NCI-H2029 treated with DMSO at 0.1 percent for 48 hours (cell line): ENCODE measurements around the gene ZNF883.
A peak's percentile ranks its signal among the peaks of the same experiment; 100 is the strongest.
"Not testable (repeated sequence)": the region's sequence is repeated elsewhere in the genome, so short reads cannot be mapped to it uniquely, and the experiment has no call there.

Source experiments
- DNase-seq: peaks from one replicate; lab custom pipeline; 2025; lab: John Stamatoyannopoulos, UW

The ZNF883 gene

DNA sequence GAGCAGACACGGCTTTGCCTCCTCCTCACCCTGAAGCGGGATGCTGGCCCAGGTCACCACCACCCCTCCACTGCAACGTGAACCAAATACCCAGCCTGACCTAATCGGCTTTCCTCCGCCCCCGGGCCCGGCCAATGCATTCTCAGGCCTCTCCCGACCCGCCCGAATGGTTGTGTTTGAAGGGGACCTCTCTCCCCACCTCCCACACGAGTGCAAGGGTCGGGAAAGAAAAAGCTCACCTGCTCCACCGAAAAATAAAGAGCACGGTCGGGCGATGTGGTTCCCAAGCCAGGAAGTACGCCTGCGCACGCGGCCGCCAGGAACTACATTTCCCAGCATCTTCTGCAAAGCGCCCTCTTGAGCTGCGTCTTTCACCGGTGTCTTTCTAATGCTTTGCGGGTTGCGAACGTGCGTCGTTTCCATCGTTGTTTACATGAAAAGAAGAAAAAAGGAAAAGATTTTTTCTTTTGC, at the start of gene ZNF883:
Gene ZNF883, minus strand, starts transcription at position 282 of the 471 bp plus-strand sequence.
- peak; percentile 62 for DNase-seq

DNA sequence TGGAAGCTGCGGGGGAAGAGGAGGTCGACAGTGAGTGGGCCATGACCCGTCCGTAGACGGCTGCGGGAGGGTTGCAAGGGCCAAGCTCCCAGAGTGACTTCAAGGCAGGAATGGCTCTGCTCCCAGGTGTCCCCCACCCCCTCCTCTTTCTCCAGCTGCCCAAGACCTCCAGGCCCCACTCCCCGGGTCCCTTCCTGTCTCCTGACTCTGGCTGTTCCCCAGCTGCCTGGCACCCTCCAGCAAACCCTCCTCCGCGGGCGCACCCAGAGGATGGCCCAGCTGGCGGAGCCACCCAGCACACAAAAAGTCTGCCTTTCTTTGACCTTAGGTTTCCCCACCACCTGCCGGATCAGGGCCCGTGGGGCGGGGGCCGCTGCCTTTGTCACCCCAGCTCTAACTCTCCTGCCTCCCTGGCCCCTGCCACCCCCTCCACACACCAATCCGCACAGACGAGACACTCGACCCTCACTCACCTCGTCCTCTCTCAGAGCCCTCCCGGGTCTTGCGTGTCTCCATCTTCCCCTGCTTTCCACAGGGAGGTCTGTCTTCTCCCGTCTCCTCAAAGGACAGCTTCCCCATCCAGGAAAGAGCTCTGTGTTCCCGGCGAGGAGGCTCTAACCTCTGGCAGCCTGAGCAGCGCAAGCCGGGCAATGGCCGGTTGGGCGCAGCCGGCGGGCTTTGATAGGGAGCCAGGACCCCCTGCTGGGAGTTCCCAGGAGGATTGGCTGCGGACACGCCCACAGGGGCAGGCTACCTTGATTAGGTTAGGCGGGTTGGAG, 49.3 kb upstream of the ZNF883 start:
- DNase-seq: not testable (repeated sequence)

GRCh38 chr9:113059581-113060284, 47.7 kb upstream of the ZNF883 start:
- not testable (repeated sequence) for DNase-seq

DNA sequence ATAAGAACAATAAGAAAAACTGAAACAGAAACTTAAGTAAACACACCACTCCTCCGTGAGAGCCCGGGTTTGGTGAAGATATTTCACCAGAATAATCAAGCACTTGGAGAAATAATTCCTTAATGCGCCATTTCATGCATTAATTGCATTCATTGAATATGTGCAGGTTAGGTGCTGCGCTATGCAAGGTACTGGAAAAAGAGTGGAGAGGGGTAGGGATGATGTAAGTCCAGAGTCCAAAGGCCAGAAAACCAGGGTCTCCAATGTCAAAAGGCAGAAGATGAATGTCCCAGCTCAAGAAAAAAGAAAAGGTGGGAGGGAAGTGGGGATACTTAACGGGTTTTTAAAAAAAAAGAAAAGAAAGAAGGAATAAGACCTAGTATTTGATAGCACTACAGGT, 45.2 kb upstream of the ZNF883 start:
- no peak for DNase-seq

- peak; percentile 81 for DNase-seq
Measured at GRCh38 chr9:113056191-113057106, 44.5 kb upstream of the ZNF883 start, which contains the start of gene ZFP37. Gene ZFP37 (minus strand): TSS chr9:113056724. CDS start chr9:113056688, 36 bp downstream.

- DNase-seq: no peak
Measured at GRCh38 chr9:113042884-113043657, 31.1 kb upstream of the ZNF883 start.

DNA sequence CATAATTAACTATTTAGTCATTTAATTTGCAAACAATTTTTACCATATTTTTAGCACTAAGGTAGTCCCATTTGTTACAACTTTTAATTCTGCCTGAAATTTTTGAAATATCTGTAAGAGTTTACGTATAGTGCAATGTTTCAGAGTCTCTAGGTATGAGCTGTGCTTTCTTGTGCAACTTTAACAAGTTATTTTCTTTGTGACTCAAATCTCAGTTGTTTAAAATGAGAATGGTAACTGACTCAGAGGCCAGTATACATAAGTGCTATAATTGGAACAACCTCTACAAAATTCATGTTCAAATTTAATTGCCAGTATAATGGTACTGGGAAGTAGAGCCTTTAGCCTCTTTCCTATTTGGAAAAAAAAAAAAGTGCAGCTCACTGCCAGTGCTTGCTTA, 14.2 kb upstream of the ZNF883 start:
- DNase-seq: no peak

DNA sequence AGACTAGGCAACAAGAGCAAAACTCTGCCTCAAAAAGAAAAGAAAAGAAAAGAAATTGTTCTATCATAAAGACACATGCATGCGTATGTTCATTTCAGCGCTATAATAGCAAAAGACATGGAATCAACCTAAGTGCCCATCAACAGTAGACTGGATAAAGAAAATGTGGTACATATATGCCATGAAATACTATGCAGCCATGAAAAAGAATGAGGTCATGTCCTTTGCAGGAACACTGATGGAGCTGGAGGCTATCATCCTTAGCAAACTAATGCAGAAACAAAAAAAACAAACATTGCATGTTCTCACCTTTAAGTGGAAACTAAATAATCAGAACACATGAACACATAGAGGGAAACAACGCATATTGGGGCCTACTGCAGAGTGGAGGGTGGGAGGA, 6.3 kb upstream of the ZNF883 start:
- DNase-seq: no peak

GRCh38 chr9:113012492-113012891, 500 bp upstream of the ZNF883 start:
- no peak for DNase-seq

DNA sequence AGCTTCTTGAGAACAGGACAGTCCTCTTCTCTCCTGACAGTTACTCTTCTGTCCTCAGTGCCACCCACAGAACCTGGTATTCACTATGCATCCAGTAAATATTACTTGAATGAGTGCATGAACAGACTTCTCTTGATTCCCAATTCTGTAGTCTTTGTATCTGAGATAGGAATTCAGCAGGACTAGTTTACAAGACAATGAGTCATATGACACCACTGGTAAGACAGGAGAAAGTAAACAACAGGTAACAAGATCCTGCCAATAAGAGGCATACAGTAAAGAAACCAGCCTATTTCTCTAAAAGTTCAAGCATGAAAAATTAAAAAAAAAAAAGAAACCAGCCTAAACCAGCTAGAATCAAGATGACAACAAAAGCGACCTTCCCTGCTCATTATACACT, 6.2 kb downstream of the ZNF883 start:
- no peak for DNase-seq

- DNase-seq: no peak
Measured at GRCh38 chr9:112997236-112997941, 14.6 kb downstream of the ZNF883 start.

GRCh38 chr9:112971415-112971814, 40.6 kb downstream of the ZNF883 start:
- no peak for DNase-seq

DNA sequence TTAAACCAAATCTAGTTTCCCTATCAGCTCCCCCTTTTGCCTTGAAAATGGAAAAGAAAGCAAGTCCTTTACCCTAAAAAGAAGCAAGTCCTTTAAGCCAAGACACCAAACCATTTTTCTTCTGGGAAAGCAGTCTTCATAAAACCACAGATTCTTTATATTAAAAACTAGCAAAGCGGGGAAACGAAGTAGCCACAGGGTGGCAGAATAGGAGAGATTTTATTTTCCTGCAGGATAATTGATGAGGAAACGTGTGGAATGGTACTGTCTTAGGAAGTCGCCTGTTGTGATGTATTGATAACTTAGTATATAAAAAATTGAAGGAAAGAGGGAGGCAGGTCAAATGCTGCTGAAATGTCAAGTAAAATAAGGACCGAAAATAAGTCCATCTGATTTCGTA, 41.1 kb downstream of the ZNF883 start:
- no peak for DNase-seq

DNA sequence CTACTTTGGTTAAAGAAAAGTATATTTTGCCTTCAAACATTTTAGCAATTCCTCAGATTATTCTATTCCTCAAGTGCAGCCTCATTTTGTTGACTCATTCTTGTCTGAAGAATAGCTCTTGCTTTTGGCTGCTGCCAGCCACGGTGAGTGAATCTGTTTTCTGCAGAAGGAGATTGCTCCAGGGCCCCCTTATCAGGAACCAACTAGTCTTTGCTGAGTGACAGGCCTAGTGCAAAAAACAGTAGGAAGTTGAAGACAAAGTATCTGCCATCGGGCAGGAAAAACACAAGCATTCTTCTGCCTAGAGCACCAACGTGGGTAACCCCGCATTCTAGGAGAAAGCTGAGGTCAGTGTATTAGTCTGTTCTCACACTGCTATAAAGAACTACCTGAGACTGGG, 42.3 kb downstream of the ZNF883 start:
- no peak for DNase-seq

DNA sequence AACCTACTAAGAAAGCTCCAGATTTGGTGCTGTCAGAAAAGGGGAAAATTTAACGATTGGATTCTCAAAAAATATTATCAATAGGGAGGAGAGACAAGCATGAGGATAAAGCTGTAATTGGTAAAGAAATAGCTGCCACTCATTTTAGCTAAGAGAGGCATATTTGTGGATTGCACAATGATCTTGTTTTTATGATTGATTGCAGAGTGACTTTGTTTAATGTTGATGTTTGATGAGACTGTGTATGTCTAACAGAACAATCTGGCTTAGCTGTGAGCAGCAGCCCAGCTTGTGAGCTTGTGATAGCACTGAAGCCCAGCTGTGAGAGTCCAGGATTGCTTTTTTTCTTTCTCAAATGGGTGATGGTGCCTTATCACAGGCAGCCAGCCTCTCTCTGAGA, 56.4 kb downstream of the ZNF883 start:
- DNase-seq: no peak

DNA sequence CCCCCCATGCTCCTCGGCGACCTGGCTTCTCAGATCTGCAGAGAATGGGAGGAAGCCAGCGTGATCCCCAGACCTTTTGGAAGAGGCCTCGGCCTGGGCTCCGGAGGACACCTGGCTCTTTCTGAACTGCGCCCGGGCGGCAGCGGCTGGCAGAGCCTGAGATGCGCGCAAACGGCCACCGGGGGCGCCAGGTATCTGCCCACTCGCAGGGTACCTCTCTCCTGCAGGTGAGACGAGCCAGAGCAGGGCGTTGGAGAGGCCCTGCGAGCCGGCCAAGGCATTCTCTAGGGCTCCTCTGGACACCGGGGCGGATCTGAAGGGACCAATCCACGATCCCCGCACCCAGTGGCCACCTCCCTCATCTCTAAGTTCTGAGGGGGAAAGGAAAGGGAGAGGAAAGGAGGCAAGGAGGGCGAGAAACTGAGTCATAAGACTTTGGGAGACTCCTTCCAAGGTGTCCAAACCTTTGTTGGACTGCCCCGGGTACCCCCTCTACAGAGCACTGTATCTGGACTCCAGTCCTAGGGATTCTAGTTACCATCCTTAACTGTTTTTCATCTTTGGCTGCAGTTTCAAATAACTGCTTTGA, 66.3 kb downstream of the ZNF883 start:
- DNase-seq: no peak

- DNase-seq: no peak
Measured at GRCh38 chr9:112939418-112939817, 72.6 kb downstream of the ZNF883 start.

DNA sequence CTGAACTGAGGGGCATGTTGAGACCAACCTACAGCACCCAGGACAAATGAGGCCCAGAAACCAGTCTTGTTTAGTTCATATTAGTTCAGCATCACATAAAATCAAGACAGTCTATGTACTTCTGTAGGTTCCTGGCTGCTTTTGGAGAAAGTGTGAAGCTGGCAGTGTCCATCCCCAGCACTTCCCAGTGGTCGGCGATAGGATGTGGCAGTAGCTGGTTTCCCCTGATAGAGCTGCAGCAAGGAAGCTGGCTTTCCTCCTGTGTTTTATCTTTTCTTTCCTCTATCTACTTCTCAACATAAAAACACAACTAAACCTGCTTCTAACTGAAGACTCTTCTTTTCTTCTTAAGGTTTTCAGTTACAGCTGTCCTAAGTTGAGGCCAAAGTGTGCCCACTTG, 78.3 kb downstream of the ZNF883 start:
- DNase-seq: no peak

DNA sequence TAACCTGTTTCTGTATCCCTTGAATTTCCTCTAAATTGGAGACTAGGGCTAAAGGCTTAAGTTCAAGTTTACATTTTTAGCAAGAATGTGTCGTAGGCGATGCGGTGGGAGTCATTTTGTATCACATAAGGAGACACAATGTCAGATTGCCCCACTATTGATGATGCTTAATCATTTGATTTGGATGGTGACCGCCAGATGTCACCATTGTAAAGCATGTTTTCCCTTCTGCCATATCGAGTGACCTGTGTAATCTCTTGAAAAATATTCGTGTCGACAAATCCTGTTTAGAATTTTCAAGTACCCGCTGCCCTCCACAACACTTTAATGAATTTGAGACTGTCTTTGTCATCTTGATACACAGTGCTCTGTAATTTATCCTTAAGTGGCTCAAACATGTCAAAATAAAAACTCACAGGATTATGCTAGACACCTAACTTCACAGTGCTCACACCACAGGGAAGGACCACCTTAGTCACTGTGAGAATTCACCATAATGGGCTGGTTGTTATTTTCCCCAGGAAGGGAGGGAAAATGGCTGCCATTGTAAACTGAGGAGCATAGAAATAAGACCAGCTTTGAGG, 86.8 kb downstream of the ZNF883 start:
- DNase-seq: peak; percentile 21

- DNase-seq: no peak
Measured at GRCh38 chr9:112921549-112921948, 90.4 kb downstream of the ZNF883 start.
